A549 (cell line): ENCODE measurements around the gene CEP97. TPM values are rescaled to one million over a fixed set of nuclear protein-coding genes. Genes with fewer than 3 reads are reported as not detected.
A peak's percentile ranks its signal among the peaks of the same experiment; 100 is the strongest.

Source experiments
- ATAC-seq, 2 experiments: fragments of 200-7000 bp in 1 of 2; fragments of >200 bp in 1 of 2; cut with Nextera tagmentation in 1 of 2; cut with Tn5 transposase in 1 of 2; 3 replicates each; pipeline versions ENCODE4 v1.8.0 to v1.9.1; 2018 to 2020; ENCODE audit warnings: mild to moderate bottlenecking in 1 of 2, moderate library complexity in 1 of 2
- CTCF ChIA-PET: fragments of 300-600 bp; sonication (Branson Sonifier 250); formaldehyde crosslinking; extraction: SDS; loops from one replicate; lab custom pipeline; 2021; ENCODE audit warnings: antibody characterized with exemption, inconsistent platforms; lab: Yijun Ruan, JAX
- POLR2A ChIA-PET: fragments of 350-600 bp; formaldehyde crosslinking; extraction: SDS; loops from one replicate; lab custom pipeline; 2021; ENCODE audit warnings: antibody characterized with exemption, inconsistent platforms; lab: Yijun Ruan, JAX
- DNase-seq, 2 experiments: peaks; one replicate each; pipeline versions ENCODE4 v3.0.0 to v3.0.0-alpha.2; 2011 to 2016; ENCODE audit warnings: low read depth in 1 of 2, low spot score in 1 of 2
- FAIRE-seq: peaks from 2 replicates; lab custom pipeline; 2011; peaks lifted over from hg19 to GRCh38; lab: Jason Lieb, UNC
- H3K27ac ChIP-seq, 2 experiments: fragments of >200 bp; sonication (Bioruptor Twin); formaldehyde crosslinking; 3 replicates each; pipeline ENCODE4 v1.5.1; 2016 to 2017
- H3K4me1 ChIP-seq: fragments of >200 bp; sonication (Bioruptor Twin); formaldehyde crosslinking; 3 replicates; pipeline ENCODE4 v1.6.1; 2016
- H3K4me2 ChIP-seq: fragments of >200 bp; sonication (Bioruptor Twin); formaldehyde crosslinking; 3 replicates; pipeline ENCODE4 v1.6.1; 2016
- H3K4me3 ChIP-seq: fragments of >200 bp; sonication (Bioruptor Twin); formaldehyde crosslinking; 3 replicates; pipeline ENCODE4 v1.5.1; 2016
- H3K9me3 ChIP-seq: fragments of >200 bp; sonication (Bioruptor Twin); formaldehyde crosslinking; 3 replicates; pipeline ENCODE4 v1.6.1; 2016
- ATOH8 ChIP-seq: fragments of 250-450 bp; sonication (Bioruptor Pico); IDR thresholded peaks from 2 replicates; pipeline ENCODE4 v1.5.0; 2020; ENCODE audit warnings: low read depth, mild to moderate bottlenecking, moderate library complexity
- EP300 ChIP-seq, 2 experiments: fragments of >200 bp; sonication (Bioruptor Twin); formaldehyde crosslinking; IDR thresholded peaks; 2 replicates in 1 of 2; 3 replicates in 1 of 2; pipeline ENCODE4 v1.6.1; 2016 to 2017
- ESRRA ChIP-seq: fragments of 150-350 bp; IDR thresholded peaks from 2 replicates; pipeline ENCODE4 v1.6.1; 2014; ENCODE audit warnings: mild to moderate bottlenecking, low read length, borderline replicate concordance
- GATA3 ChIP-seq: IDR thresholded peaks from 2 replicates; pipeline ENCODE4 v1.6.1; 2012; ENCODE audit warnings: borderline replicate concordance
- HES2 ChIP-seq: fragments of >200 bp; sonication (Bioruptor Twin); formaldehyde crosslinking; IDR thresholded peaks from 2 replicates; pipeline ENCODE4 v1.6.1; 2016
- HEYL ChIP-seq: fragments of 250-450 bp; sonication (Bioruptor Pico); IDR thresholded peaks from 2 replicates; pipeline ENCODE4 v1.8.0; 2021; ENCODE audit warnings: mild to moderate bottlenecking, moderate library complexity
- HMGXB4 ChIP-seq: fragments of 250-450 bp; sonication (Bioruptor Pico); IDR thresholded peaks from 2 replicates; pipeline ENCODE4 v1.5.0; 2021; ENCODE audit warnings: mild to moderate bottlenecking, moderate library complexity, borderline replicate concordance
- HOXB5 ChIP-seq: fragments of 250-450 bp; sonication (Bioruptor Pico); IDR thresholded peaks from 2 replicates; pipeline ENCODE4 v1.5.0; 2020; ENCODE audit warnings: mild to moderate bottlenecking, moderate library complexity
- JUN ChIP-seq, 2 experiments: fragments of >200 bp; sonication (Bioruptor Twin); formaldehyde crosslinking; IDR thresholded peaks; 2 replicates in 1 of 2; 3 replicates in 1 of 2; pipeline ENCODE4 v1.6.1; 2016 to 2017
- NFE2L2 ChIP-seq: fragments of 150-350 bp; conservative IDR thresholded peaks from 2 replicates; pipeline ENCODE4 v1.6.1; 2014; ENCODE audit warnings: low read length
- NR3C1 ChIP-seq: fragments of >200 bp; sonication (Bioruptor Twin); formaldehyde crosslinking; IDR thresholded peaks from 3 replicates; pipeline ENCODE4 v1.6.1; 2017
- PBX3 ChIP-seq: IDR thresholded peaks from 2 replicates; pipeline ENCODE4 v1.6.1; 2012
- PHF8 ChIP-seq: fragments of 200-600 bp; sonication (generic); IDR thresholded peaks from 2 replicates; pipeline ENCODE4 v1.6.1; 2016; ENCODE audit warnings: low read depth, mild to moderate bottlenecking, antibody characterized with exemption, moderate library complexity, borderline replicate concordance
- RARB ChIP-seq: fragments of 250-450 bp; sonication (Bioruptor Pico); IDR thresholded peaks from 2 replicates; pipeline ENCODE4 v1.8.0; 2021; ENCODE audit warnings: mild to moderate bottlenecking, moderate library complexity
- RCOR1 ChIP-seq: fragments of 150-350 bp; IDR thresholded peaks from 2 replicates; pipeline ENCODE4 v1.6.1; 2014; ENCODE audit warnings: antibody characterized with exemption, low read length, low read depth
- REST ChIP-seq: fragments of 200-600 bp; sonication (generic); IDR thresholded peaks from 2 replicates; pipeline ENCODE4 v1.6.1; 2016; ENCODE audit warnings: antibody characterized with exemption, mild to moderate bottlenecking, moderate library complexity
- RNF2 ChIP-seq: fragments of 200-600 bp; sonication (generic); IDR thresholded peaks from 2 replicates; pipeline ENCODE4 v1.6.1; 2016; ENCODE audit warnings: low read depth, mild to moderate bottlenecking, antibody characterized with exemption, moderate library complexity, borderline replicate concordance
- TFCP2L1 ChIP-seq: fragments of 250-450 bp; sonication (Bioruptor Pico); IDR thresholded peaks from 2 replicates; pipeline ENCODE4 v1.5.0; 2021; ENCODE audit warnings: mild to moderate bottlenecking
- TP53 ChIP-seq: fragments of 250-450 bp; sonication (Bioruptor Pico); IDR thresholded peaks from 2 replicates; pipeline ENCODE4 v1.5.0; 2021; ENCODE audit warnings: mild to moderate bottlenecking, moderate library complexity
- USF2 ChIP-seq: fragments of 450-650 bp; IDR thresholded peaks from 2 replicates; pipeline ENCODE4 v1.6.1; 2014; ENCODE audit warnings: antibody characterized with exemption
- ZC3H11A ChIP-seq: fragments of 450-650 bp; IDR thresholded peaks from 2 replicates; pipeline ENCODE4 v1.6.1; 2014; ENCODE audit warnings: antibody characterized with exemption, mild to moderate bottlenecking
- ZNF302 ChIP-seq: fragments of 250-450 bp; sonication (Bioruptor Pico); IDR thresholded peaks from 2 replicates; pipeline ENCODE4 v1.9.0; 2021; ENCODE audit warnings: inconsistent platforms, mild to moderate bottlenecking, moderate library complexity
- WGBS: methylation state at CpG from one replicate; pipeline ENCODE4 v1.1.6; 2017; ENCODE audit errors: missing lambda C conversion rate; 5-methylcytosine and 5-hydroxymethylcytosine counted together
- polyA plus RNA-seq, 4 experiments: library from polyadenylated mRNA; depleted of rRNA in 3 of 4; stranded (reverse); fragments of >200 nt; fragmentation: RNase III in 1 of 4; extraction: RNeasy Plus Mini Kit Qiagen cat#74134 plus additional on column Dnase treatment in 1 of 4; gene quantifications; 2 replicates in 3 of 4; 3 replicates in 1 of 4; pipeline ENCODE4 v1.2.3, GENCODE V29; 2011 to 2017

The CEP97 gene
- polyA plus RNA-seq, 2 of the 4 experiments (the other 2 are of a cell fraction), result 4.0 to 5.1 TPM

GRCh38 chr3:101722394-101723173 lies 1.8 kb upstream of the CEP97 start (continued):
- no peak for TF ChIP-seq HMGXB4
- TF ChIP-seq HES2, result no peak
- TF ChIP-seq NFE2L2, result no peak

- H3K4me1 ChIP-seq, result peaks cover 7% of the 10 kb centered on the region
- CTCF ChIA-PET, result interaction anchor here (0.9 to 1.6 kb wide), 4 partner anchors 10 to 47 kb away, joined by 3 to 5 read pairs (median 4); no protein-coding TSS in a partner anchor
- peak overlapping the region; percentile 78 to 90 for H3K27ac ChIP-seq
- peak overlapping the region; percentile 80 for H3K4me3 ChIP-seq
- DNase-seq, result peak in 1 of 2 experiments; percentile 8
- POLR2A ChIA-PET, result interaction anchor here (0.5 to 1.6 kb wide), 6 partner anchors 39 to 1232 kb away, joined by 5 to 13 read pairs (median 5); partner anchors contain the start of genes NFKBIZ, NXPE3, PCNP and RPL24
- TF ChIP-seq USF2 (no peak), ZC3H11A (no peak), ATOH8 (CRISPR knock-in tag) (no peak), HEYL (CRISPR knock-in tag) (no peak), PHF8 (peak; percentile 33; the same call in 1 of the 2 replicates), EP300 (IDR thresholded peaks at IDR 0.05) (no peak), JUN (IDR thresholded peaks at IDR 0.05) (0 out of 5 replicates have a peak, but pooled peaks of 1 of the 2 experiments have one; percentile 3), GATA3 (no peak), RCOR1 (no peak), TFCP2L1 (CRISPR knock-in tag) (no peak), NR3C1 (no peak), ZNF302 (CRISPR knock-in tag) (no peak)
- FAIRE-seq, result no peak
- H3K4me2 ChIP-seq, result peak overlapping the region; percentile 79
- peak; percentile 22 to 59; a peak in 5 of 6 replicates for ATAC-seq
- H3K9me3 ChIP-seq, result no peaks in the 10 kb centered on the region
- WGBS, result 5% methylated on average over 21 of the region's 21 CpGs
Observed at GRCh38 chr3:101725194-101725889, 928 bp downstream of the CEP97 start.

- DNase-seq (no peak), ATAC-seq (no peak), FAIRE-seq (no peak)
- H3K27ac ChIP-seq, result peak overlapping the region; percentile 78 to 90
- H3K4me3 ChIP-seq, result peak overlapping the region; percentile 80
- H3K4me2 ChIP-seq, result peak overlapping the region; percentile 79
- WGBS, result 54% methylated on average over 3 of the region's 3 CpGs
- POLR2A ChIA-PET, result no interaction called here
- H3K9me3 ChIP-seq, result no peaks in the 10 kb centered on the region
- H3K4me1 ChIP-seq, result peaks cover 7% of the 10 kb centered on the region
- CTCF ChIA-PET, result no interaction called here
- TF ChIP-seq RNF2 (no peak), ATOH8 (CRISPR knock-in tag) (no peak), PHF8 (no peak), HOXB5 (CRISPR knock-in tag) (no peak), PBX3 (no peak), RCOR1 (no peak), HEYL (CRISPR knock-in tag) (no peak), ESRRA (no peak), TP53 (CRISPR knock-in tag) (no peak), REST (no peak), RARB (CRISPR knock-in tag) (no peak)
Observed at GRCh38 chr3:101725890-101726275, 1.5 kb downstream of the CEP97 start.
